Measurements from ENCODE around the gene SSC5D. TPM values are rescaled to one million over a fixed set of nuclear protein-coding genes. Genes with fewer than 3 reads are reported as not detected.

The SSC5D gene
- total RNA-seq, 1 donor from 2014 or later, result 0.33 TPM

DNA sequence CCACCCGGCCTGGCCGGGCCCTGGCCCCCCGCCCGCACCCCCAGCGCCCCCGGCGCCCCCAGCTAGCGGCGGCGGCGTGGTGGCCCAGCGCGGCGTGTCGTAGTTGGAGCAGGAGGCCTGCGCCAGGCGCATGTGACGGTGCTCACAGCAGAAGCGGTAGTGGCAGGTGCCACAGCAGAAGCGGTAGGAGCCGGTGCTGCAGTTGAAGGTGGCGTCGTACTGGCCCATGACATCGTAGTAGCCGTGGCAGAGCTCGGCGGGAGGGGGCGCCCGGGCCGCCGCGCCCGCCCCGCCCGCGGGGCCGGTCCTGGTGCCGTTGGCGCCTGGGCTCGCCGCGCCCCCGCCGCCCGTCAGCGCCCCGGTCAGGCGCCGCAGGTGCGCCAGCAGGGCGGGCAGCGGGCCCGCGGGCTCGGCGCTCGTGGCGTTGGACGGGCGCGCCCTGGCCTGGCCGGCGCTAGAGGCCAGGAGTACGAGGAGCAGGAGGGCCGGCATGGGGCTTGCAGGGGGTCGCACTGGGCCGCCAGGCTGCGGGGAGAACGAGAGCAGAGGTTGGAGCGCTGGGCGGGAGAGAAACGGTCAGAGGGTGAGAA is 45.8 kb upstream of the SSC5D start:
- TF ChIP-seq, protein P1, sequence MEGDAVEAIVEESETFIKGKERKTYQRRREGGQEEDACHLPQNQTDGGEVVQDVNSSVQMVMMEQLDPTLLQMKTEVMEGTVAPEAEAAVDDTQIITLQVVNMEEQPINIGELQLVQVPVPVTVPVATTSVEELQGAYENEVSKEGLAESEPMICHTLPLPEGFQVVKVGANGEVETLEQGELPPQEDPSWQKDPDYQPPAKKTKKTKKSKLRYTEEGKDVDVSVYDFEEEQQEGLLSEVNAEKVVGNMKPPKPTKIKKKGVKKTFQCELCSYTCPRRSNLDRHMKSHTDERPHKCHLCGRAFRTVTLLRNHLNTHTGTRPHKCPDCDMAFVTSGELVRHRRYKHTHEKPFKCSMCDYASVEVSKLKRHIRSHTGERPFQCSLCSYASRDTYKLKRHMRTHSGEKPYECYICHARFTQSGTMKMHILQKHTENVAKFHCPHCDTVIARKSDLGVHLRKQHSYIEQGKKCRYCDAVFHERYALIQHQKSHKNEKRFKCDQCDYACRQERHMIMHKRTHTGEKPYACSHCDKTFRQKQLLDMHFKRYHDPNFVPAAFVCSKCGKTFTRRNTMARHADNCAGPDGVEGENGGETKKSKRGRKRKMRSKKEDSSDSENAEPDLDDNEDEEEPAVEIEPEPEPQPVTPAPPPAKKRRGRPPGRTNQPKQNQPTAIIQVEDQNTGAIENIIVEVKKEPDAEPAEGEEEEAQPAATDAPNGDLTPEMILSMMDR (IDR thresholded peaks at IDR 0.05; ENCODE audit: insufficient read depth, low read length, poor library complexity, severe bottlenecking), result no peak
- Histone ChIP-seq H3K4me3 (ENCODE audit: low read depth, low read length) (no peak overlapping the region), H3K27me3 (ENCODE audit: control insufficient read depth, insufficient read depth, low read length) (peaks cover 76% of the 10 kb centered on the region), H3K36me3 (ENCODE audit: control insufficient read depth, insufficient read depth, low read length) (no peaks in the 10 kb centered on the region)
- DNase-seq (ENCODE audit: low read depth), result no peak

- Histone ChIP-seq H3K27me3 (ENCODE audit: control insufficient read depth, insufficient read depth, low read length) (peaks cover 83% of the 10 kb centered on the region), H3K36me3 (ENCODE audit: control insufficient read depth, insufficient read depth, low read length) (no peaks in the 10 kb centered on the region), H3K4me3 (ENCODE audit: low read depth, low read length) (no peak within 1 kb of the TSS)
- TF ChIP-seq, protein P1 (IDR thresholded peaks at IDR 0.05; ENCODE audit: insufficient read depth, low read length, poor library complexity, severe bottlenecking), result no peak
- no peak for DNase-seq (ENCODE audit: low read depth)
Measured at GRCh38 chr19:55443045-55443823, 45.0 kb upstream of the SSC5D start, which contains the start of gene SHISA7. Gene SHISA7 (minus strand): TSS chr19:55443300. CDS start chr19:55442863, 437 bp downstream.

GRCh38 chr19:55443824-55444480 is 44.3 kb upstream of the SSC5D start:
- TF ChIP-seq, protein P1 (IDR thresholded peaks at IDR 0.05; ENCODE audit: insufficient read depth, low read length, poor library complexity, severe bottlenecking), result no peak
- DNase-seq (ENCODE audit: low read depth), result no peak
- Histone ChIP-seq H3K36me3 (ENCODE audit: control insufficient read depth, insufficient read depth, low read length) (no peaks in the 10 kb centered on the region), H3K27me3 (ENCODE audit: control insufficient read depth, insufficient read depth, low read length) (peaks cover 83% of the 10 kb centered on the region), H3K4me3 (ENCODE audit: low read depth, low read length) (no peak overlapping the region)

DNA sequence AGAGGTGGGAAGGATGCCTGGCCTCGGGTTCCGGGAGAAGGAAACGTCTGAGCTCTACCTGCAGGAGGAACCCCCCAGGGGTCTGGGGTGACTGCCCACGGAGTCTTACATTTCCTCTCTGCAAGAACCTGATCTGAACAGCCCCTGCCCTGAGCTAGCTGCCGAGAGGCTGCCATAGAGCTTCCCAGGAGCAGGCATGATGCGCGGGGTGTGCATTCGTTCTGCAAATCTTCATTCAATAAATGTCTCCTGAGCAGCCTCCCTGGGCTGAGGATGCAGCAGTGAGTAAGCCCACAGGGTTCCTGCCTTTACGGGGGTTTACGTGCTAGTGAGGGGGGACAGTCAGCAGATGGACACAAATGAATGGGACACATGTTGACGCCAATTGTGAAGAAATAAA is 43.6 kb upstream of the SSC5D start:
- H3K27me3 ChIP-seq (ENCODE audit: control insufficient read depth, insufficient read depth, low read length), result peaks cover 84% of the 10 kb centered on the region
- no peaks in the 10 kb centered on the region for H3K36me3 ChIP-seq (ENCODE audit: control insufficient read depth, insufficient read depth, low read length)
- no peak for DNase-seq (ENCODE audit: low read depth)
- H3K4me3 ChIP-seq (ENCODE audit: low read depth, low read length), result no peak overlapping the region
- TF ChIP-seq, protein P1 (IDR thresholded peaks at IDR 0.05; ENCODE audit: insufficient read depth, low read length, poor library complexity, severe bottlenecking), result no peak

DNA sequence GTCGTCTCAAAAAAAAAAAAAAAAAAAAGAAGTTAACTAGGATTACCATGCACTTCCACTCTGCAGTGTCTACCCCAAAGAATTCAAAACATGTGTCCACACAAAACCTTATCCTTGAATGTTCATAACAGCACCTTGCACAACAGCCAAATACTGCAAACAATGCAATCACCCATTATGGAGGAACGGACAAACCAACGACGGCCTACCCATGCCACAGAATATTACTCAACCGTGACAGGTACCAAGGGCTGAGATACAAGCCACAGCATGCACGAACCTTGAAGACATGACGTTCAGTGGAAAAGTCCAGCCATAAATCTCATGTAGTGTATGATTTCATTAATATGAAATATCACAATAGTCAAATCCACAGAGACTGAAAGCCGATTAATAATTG is 42.2 kb upstream of the SSC5D start:
- no peaks in the 10 kb centered on the region for H3K36me3 ChIP-seq (ENCODE audit: control insufficient read depth, insufficient read depth, low read length)
- peaks cover 84% of the 10 kb centered on the region for H3K27me3 ChIP-seq (ENCODE audit: control insufficient read depth, insufficient read depth, low read length)
- DNase-seq (ENCODE audit: low read depth), result no peak
- H3K4me3 ChIP-seq (ENCODE audit: low read depth, low read length), result no peak overlapping the region
- TF ChIP-seq, protein P1 (IDR thresholded peaks at IDR 0.05; ENCODE audit: insufficient read depth, low read length, poor library complexity, severe bottlenecking), result no peak

Data from kidney epithelial cell (primary cell).